ENCODE results near the gene SUMO4.
"Not testable (repeated sequence)": the region's sequence is repeated elsewhere in the genome, so short reads cannot be mapped to it uniquely, and the experiment has no call there.

The SUMO4 gene

DNA sequence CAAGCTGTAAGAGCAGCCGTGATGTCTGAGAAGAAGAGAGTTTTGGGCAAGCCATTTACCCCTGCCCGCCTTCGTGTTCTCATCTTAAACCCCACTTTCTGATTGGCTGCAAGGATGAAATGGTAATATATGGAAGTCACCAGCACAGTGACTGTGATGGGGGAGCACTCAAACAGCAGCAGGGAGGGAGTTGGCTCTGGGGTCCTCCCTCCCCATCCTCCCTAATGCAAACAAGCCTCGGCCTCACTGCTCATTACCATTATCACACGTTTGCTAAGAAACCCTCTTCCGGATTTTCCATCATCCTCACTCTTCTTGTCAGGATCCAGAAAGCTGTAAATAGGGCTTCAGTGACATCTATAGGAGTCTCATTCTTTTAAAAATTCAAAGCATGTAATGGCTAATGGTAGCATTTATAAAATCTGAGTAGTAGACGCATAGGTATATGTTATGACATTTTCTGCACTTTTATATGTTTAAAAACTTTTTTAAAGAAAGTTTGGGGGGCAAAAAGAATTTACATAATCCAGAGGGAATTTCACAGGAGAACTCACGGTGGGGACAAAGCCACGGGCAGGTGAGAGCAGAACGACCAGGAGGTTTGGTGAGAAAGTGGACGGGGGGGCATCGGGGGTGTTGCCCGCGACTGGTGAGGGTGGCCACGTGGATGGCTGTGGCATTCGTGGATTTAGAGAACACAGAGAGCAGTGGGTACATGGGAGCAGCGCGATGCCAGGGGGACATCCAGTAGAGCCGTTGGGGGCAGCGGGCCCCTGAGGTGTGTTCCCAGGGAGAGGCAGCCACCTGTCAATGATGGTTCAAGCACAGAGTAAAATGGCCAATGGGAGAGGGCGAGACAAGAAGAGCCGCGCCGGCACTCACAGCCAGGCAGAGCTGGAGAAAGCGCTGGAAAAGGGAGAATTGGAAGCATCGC is 29.6 kb downstream of the SUMO4 start:
- in situ Hi-C loops (cut with MboI; ENCODE audit: low sequenced_read_pairs) = loop anchor here (10.0 kb wide), 1 partner anchor 345 kb away; no protein-coding TSS in a partner anchor

DNA sequence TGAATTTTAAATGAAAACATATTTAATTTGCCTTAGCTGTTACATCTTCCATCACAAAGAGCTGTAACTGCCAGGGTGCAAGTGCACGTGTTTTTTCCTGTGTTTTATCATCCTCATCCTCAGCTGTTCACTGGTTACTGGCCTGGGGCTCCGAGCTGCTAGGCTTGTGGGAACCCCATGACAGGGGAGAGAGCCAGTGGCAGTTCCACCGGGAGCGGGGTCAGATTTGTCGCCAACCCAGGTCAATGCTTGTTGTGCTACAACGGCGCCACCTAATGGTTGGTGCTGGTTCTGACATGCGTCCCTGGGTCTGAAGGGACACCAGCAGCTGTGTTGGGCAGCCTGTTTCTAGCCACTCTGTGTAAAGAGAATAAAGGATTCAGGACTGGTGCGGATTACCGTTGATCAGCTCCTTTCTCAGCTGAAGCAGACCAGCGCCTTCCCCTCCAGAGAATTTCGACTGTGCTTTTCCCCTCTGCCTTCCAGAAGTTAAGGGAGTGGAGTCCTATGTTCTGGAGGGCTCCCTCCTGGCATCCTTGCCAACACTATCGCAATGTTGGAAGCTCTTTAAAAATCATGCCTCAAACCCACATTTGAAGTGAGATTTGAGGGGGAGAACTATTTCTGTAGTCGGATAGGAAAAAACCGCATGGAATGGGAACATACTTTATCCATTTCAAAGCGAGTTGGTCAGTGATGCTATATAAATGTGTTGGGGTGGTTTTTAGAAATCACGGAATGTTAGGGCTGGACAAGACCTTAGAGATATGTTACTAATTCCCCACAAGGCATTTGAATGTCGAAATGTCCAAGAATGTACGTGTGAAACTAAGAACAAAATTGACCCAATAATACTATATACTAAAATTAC is 32.1 kb downstream of the SUMO4 start:
- in situ Hi-C loops (cut with MboI; ENCODE audit: low sequenced_read_pairs) = no loop called here

DNA sequence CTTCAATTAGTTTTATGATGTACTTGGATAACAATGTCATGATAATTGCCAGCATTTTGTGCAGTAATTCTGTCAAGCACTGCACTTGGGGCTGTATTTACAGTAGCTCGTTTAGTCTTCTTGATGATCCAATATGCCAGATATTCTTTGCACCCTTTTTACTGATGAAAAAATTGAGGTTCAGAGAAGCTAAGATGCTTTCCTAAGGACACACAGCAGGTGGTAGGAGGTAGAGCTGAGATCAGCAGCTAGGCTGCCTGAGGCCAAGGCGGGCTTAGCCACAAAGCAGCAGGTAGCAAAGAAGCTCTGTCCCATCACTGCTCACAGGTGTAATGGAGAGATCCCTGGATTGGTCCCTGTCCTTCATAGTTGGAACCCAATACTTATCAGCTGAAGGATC is 33.3 kb downstream of the SUMO4 start:
- in situ Hi-C loops (cut with MboI; ENCODE audit: low sequenced_read_pairs) = no loop called here

DNA sequence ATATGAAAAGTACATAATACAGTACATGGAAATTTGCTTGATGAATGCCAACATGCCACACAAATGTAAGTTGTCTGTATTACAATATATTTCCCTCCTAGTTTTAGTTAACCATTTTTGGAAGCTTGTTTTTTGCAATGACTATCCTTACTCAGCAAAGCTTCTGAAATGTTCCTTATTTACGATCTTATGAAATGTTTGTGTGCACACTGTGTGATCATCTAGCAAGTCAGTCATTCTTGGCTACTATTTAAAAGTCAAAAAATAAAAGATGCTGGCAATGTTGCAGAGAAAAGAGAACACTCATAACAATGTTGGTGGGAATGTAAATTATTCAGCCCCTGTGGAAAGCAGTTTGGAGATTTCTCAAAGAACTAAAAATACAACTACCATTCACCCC is 33.8 kb downstream of the SUMO4 start:
- in situ Hi-C loops (cut with MboI; ENCODE audit: low sequenced_read_pairs) = no loop called here

DNA sequence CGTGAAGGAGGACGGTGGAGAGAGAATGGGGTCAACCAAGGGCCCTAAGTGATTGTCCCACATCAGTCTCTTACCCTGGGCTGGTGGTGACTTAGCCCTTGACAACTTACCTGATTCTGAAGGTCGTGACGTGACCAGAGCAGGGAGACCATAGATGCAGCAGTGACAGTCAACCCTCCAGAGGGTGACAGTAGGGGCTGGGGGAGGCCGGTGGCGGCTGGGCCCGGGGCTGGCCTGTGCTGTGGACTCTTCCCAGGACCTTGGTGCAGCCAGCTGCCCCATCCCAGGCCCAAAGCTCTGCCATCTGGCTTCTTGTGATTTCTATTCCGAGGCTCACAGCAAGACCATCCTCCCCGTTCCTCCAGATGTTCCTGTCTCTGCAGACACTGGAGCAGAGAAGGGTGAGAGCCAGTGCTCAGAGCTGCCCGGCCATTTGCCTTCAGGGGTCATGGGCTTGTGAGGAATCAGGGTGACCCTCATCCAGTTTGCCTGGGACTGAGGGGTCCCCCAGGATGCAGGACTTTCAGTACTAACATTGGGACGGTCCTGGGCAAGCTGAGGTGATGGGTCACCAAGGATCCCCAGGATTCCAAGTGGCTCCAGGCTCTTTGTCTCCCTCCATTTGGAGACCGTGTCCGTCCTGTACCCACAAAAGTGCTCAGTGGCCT is 36.0 kb downstream of the SUMO4 start:
- in situ Hi-C loops (cut with MboI; ENCODE audit: low sequenced_read_pairs) = no loop called here

DNA sequence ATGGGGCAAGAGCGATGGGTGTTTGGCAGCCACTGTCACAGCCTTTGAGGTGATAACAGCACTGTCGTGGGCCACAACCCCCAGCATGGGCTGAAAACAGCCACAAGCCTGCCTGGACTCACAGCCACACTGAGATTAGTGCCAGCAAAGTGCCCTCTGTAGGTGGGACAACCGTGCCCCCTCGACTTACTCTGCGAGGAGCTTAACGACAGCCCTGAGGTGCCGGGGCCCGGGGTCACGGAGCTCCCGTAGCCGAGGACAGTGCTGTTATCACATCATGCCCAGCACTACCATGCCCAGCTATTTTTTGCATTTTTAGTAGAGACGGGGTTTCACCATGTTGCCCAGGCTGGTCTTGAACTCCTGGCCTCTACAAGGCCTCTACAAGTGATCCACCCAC is 36.6 kb downstream of the SUMO4 start:
- in situ Hi-C loops (cut with MboI; ENCODE audit: low sequenced_read_pairs) = no loop called here

DNA sequence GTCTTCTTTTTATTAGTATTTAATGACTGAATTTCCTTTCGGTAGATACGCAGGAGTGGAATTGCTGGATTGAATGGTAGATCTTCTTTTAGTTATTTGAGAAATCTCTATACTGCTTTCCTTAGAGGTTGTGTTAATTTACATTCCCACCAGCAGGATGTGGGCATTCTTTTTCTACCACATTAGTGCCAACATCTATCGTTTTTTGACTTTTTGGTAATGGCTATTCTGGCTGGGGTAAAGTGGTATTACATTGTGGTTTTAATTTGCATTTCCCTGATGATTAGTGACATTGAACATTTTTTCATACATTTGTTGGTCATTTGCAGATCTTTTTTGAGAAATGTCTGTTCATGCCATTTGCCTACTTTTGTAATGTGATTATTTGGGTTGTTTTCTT is 37.1 kb downstream of the SUMO4 start:
- in situ Hi-C loops (cut with MboI; ENCODE audit: low sequenced_read_pairs) = no loop called here

DNA sequence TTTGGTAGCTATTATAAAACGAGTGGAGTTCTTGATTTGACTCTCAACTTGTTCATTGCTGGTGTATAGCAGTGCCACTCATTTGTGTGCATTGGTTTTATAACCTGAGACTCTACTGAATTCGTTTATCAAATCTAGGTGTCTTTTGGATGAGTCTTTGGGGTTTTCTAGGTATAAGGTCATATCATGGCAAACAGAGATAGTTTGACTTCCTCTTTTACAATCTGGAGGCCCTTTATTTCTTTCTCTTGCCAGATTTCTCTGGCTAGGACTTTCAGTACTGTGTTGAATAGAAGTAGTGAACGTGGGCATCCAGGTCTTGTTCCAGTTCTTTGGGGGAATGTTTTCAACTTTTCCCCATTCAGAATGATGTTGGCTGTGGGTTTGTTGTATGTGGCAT is 38.8 kb downstream of the SUMO4 start:
- in situ Hi-C loops (cut with MboI; ENCODE audit: low sequenced_read_pairs) = no loop called here

DNA sequence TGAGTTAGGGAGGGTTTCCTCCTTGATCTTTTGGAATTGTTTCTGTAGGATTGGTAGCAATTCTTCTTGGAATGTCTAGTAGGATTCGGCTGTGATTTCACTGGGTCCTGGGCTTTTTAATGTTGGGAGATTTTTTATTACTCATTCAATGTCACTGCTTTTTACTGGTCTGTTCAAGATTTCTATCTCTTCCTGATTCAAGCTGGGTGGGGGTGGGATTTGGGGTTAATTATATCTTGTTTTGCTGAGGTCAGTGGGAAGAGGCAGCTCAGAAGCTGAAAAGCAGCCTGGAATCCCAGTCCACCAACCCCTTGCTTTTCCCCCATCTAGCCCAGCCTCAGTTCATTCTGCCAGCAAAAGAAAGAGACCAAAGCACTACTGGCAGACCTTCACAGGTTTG is 39.6 kb downstream of the SUMO4 start:
- in situ Hi-C loops (cut with MboI; ENCODE audit: low sequenced_read_pairs) = no loop called here

DNA sequence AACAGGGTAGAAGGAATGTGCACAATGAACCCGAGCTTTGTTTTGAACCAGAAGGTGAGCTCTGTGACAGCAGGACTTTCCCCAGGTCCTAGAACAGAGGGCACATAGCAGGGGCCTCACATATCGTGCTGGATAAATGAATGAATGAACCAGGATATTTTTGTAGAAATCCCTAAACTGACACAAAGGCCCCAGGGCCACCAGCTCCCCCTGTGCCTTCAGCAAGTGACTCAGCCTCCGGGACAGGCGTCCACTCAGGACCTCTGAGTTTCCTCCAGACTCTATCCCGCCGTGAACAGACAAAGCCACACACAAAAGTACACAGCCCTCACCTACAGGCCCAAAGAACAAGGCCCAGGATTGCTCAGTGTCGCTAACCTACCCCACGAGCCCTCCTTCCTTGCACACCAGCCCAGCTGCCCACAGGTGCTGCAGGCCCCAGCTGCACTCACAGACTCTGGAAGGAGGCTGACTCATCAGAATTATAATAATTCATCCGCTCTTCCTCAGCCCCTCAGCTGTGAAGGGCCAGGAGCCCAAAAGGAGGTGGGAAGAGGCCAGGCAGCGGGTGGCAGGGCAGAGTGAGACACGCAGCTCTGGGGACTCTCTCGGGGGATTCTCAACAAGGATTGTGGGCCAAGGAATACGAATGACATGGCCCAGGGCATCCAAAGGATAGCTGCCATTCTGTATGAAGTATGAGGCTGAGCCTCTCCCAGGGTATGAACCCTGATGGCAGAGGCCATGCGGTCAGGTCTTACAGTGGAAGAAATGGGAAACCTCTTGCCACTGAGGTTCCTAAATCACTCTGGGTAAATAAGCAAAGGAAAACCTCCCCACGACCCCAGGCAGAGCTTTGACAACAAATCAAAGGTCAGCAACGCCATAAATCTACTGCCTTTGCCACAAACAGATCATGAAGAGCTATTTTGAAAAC is 40.9 kb downstream of the SUMO4 start:
- in situ Hi-C loops (cut with MboI; ENCODE audit: low sequenced_read_pairs) = no loop called here

DNA sequence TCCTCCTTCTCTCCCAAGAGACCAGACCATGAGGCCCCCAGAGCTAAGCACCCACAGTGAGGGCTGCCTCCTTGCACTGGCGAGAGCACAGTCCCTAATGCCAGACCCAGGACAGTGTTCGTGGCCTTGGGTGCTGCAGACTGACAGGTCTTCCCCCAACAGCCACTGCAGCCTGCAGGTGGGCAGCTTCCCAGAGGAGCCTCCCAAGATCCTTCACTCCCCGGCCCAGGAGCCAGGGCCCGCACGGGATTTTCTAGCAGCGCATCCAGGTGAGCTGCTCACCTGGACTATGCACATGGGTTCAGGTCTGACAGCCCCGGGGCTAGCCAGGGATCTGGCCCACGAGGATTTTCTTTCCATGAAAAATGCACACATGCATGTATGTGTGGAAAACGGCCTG is 41.7 kb downstream of the SUMO4 start:
- in situ Hi-C loops (cut with MboI; ENCODE audit: low sequenced_read_pairs) = no loop called here

DNA sequence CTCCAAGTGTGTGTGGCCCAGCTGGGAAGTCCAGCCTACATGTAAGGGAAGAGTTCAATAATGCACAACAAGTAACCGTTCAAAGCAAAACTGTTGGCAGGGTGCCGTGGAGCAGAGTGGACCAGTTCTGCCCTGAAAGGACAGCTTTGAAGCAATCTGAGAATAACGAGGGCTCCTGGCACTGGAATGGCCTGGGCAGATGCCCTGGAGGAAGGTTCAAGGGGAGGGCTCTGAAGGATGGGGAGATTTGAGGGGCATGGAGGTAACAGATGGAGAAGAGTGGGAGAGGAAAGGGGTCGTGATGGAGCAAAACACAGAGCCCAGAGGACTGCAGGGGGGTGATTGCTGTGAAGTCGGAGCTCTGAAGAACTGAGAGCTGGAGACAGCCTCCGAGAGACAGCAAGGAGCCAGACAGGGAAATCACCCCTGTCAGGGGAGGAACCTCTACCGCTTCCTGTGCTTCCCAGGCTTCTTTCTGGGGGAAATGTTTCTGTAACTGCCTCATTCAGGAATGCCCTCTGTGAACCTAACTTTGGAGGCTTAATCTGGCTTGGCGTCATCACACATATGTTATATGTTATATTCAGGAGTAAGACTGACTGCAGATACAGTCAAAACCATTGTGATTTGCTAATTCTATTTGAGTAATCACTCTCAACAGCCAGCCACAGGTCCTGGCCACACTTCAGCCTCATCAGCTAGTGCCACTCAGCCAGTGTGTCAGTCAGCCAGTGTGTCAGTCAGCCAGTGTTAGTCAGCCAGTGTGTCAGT is 43.5 kb downstream of the SUMO4 start:
- in situ Hi-C loops (cut with MboI; ENCODE audit: low sequenced_read_pairs) = no loop called here

DNA sequence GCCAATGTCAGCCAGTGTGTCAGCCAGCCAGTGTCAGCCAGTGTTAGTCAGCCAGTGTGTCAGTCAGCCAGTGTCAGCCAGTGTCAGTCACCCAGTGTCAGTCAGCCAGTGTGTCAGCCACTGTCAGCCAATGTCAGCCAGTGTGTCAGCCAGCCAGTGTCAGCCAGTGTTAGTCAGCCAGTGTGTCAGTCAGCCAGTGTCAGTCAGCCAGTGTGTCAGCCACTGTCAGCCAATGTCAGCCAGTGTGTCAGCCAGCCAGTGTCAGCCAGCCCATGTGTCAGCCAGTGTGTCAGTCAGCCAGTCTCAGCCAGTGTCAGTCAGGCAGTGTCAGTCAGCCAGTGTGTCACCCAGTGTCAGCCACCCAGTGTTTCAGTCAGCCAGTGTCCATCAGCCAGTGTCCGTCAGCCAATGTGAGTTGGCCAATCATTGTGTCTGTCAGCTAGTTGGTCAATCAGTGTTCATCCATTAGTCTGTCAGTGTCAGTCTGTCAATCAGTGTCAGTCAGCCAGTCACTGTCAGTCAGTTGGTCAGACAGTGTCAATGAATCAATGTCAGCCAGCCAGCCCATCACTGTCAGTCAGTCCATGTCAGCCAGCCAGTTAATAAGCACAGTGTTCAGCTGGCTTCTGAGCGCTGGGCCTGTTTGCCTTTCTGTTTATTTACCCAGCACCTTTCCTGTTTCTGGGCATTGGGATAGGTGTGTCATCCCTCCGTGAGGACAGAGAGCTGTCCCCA is 44.5 kb downstream of the SUMO4 start:
- in situ Hi-C loops (cut with MboI; ENCODE audit: low sequenced_read_pairs) = not testable (repeated sequence)

DNA sequence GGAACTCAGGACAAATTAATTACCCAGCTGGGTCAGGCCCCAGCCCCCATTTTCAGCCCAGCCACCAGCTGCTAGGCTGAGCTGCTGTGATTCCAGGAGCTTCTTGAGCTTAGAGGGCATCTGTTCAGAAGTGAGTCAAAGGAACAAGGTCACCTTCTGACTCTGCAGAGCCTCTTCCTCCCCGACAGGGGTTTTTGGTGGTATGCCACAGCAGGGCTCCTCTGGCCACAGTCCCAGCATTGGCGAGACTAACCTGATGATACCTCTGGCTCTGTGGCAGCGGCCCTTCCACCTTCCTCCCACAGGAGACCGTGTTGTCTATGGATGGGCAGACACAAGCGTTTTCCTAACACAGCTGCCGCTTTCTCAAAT is 45.0 kb downstream of the SUMO4 start:
- in situ Hi-C loops (cut with MboI; ENCODE audit: low sequenced_read_pairs) = no loop called here

DNA sequence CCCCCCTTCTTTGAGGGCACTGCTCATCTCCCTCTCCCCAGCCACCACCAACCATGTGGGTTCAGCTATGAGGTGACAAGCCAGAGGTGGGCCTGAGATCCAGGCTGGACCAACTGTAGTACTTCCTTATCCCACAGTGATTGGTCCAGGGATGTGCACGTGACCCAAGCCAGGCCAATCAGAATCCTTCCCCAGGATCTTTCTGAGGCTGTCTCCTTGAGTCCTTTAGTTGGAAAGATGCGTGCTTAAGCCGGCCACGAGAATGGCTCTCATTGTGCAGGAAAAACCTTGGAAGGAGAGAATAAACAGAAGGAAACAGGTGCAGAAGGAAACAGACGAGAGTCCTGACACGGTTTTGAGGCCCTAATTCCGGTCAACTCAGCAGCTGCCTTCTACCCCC is 45.5 kb downstream of the SUMO4 start:
- in situ Hi-C loops (cut with MboI; ENCODE audit: low sequenced_read_pairs) = no loop called here

DNA sequence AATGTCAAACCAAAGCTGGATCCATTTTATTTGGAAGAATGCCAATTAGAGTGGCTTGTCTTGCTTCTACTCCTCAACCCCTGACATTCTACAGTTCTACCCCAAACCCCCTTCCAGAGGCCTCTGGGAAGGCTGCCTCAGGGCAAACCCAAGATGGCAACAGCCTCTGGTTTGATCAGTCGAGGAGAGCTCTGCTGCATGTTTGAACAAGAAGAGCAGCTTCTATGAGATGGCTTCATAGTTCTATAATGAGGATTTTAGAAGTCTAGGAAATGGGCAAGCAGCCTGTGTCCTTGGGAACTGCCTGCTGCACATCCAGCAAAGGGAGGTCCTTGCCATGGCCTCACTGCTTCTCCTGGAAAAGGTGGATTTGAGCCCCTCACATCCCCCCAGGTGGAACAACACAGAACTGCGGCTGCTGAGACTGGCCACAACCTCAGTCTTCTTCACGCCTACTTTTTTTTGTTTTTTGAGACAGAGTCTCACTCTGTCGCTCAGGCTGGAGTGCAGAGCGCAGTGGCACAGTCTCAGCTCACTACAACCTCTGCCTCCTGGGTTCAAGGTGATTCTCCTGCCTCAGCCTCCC is 46.8 kb downstream of the SUMO4 start:
- in situ Hi-C loops (cut with MboI; ENCODE audit: low sequenced_read_pairs) = no loop called here

DNA sequence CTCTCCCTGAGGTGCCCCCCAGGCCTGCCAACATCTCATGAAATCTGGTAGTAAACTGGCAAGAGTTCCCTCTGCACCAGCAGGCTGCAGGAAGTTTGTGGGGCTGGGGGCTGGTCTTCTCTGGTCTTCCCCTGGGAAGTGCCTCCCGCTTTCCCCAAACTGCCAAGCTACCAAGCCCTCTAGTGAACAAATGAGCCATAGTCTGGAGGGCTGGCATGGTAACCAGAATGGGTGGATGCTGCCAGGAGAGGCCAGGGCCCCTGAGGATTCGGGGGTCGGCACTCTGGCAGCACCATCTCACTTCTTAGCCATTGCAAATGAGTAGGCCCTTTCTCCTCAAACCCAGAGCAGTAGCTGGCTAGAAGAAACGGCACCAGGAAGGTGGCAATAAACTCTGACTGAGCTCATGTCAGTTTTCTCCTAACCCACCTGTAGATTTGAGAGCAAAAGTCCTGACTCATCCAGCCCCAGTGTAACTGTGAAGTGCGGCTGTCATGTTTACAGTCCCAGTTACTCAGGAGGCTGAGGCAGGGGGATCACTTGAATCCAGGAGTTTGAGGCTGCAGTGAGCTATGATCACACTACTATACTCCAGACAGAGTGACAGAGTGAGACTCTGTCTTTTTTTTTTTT is 48.9 kb downstream of the SUMO4 start:
- in situ Hi-C loops (cut with MboI; ENCODE audit: low sequenced_read_pairs) = no loop called here
